G401 (cell line): Measurements from ENCODE around the gene SLC17A4. TPM values are rescaled to one million over a fixed set of nuclear protein-coding genes. Genes with fewer than 3 reads are reported as not detected.
"Not testable (repeated sequence)": the region's sequence is repeated elsewhere in the genome, so short reads cannot be mapped to it uniquely, and the experiment has no call there.

Experiments used
- DNase-seq: peaks from one replicate; pipeline ENCODE4 v3.0.0-alpha.2; 2015; ENCODE audit warnings: low spot score
- in situ Hi-C: cut with HindIII; loops from 2 replicates; pipeline ENCODE4 v1.10.0; 2016; ENCODE audit warnings: low sequenced_read_pairs, mixed read lengths
- total RNA-seq: library from RNA; depleted of rRNA; stranded (reverse); fragments of >200 nt; shearing (Covaris generic); gene quantifications from 2 replicates; pipeline ENCODE4 v1.2.3, GENCODE V29; 2014

SLC17A4 gene
- total RNA-seq, 1 experiment from 2014 or later = not detected

- DNase-seq = no peak
- in situ Hi-C loops = no loop called here
These were observed 6.5 kb upstream of the SLC17A4 start for GRCh38 chr6:25748049-25748448.

- in situ Hi-C loops, DNase-seq: not testable (repeated sequence)
These were observed 5.7 kb upstream of the SLC17A4 start for GRCh38 chr6:25748601-25749517.

GRCh38 chr6:25749837-25750236 is 4.7 kb upstream of the SLC17A4 start:
- in situ Hi-C loops = no loop called here
- DNase-seq = no peak

- in situ Hi-C loops = no loop called here
- no peak for DNase-seq
These were observed 3.6 kb upstream of the SLC17A4 start for GRCh38 chr6:25750906-25751305.

GRCh38 chr6:25753079-25753478 is 1.5 kb upstream of the SLC17A4 start:
- no peak for DNase-seq
- in situ Hi-C loops = no loop called here

- no peak for DNase-seq
- in situ Hi-C loops = no loop called here
These were observed 941 bp downstream of the SLC17A4 start for GRCh38 chr6:25755483-25755882.

- DNase-seq = no peak
- in situ Hi-C loops = no loop called here
These were observed 2.1 kb downstream of the SLC17A4 start for GRCh38 chr6:25756382-25757363.

- in situ Hi-C loops = no loop called here
- no peak for DNase-seq
These were observed 3.5 kb downstream of the SLC17A4 start for GRCh38 chr6:25757936-25758642.

- no peak for DNase-seq
- in situ Hi-C loops = no loop called here
These were observed 10.1 kb downstream of the SLC17A4 start for GRCh38 chr6:25764611-25765010.

- in situ Hi-C loops = no loop called here
- no peak for DNase-seq
These were observed 14.0 kb downstream of the SLC17A4 start for GRCh38 chr6:25768566-25768965.

- no peak for DNase-seq
- in situ Hi-C loops = no loop called here
These were observed 15.4 kb downstream of the SLC17A4 start for GRCh38 chr6:25769983-25770382.

- no peak for DNase-seq
- in situ Hi-C loops = no loop called here
These were observed 19.7 kb downstream of the SLC17A4 start for GRCh38 chr6:25774120-25774715.

- DNase-seq = no peak
- in situ Hi-C loops = no loop called here
These were observed 22.5 kb downstream of the SLC17A4 start for GRCh38 chr6:25777031-25777430.

- in situ Hi-C loops = no loop called here
- DNase-seq = no peak
These were observed 23.5 kb downstream of the SLC17A4 start for GRCh38 chr6:25777856-25778649.

- in situ Hi-C loops = no loop called here
- no peak for DNase-seq
These were observed 26.6 kb downstream of the SLC17A4 start for GRCh38 chr6:25781134-25781533.

- DNase-seq = no peak
- in situ Hi-C loops = no loop called here
These were observed 32.9 kb downstream of the SLC17A4 start for GRCh38 chr6:25787428-25787827.

- in situ Hi-C loops = no loop called here
- peak; percentile 18 for DNase-seq
These were observed 33.9 kb downstream of the SLC17A4 start for GRCh38 chr6:25788305-25788922.

GRCh38 chr6:25789475-25789874 is 34.9 kb downstream of the SLC17A4 start:
- no peak for DNase-seq
- in situ Hi-C loops = no loop called here
